OCI-M1 (cell line): ENCODE results near the gene TARDBP.
"Not testable (repeated sequence)": the region's sequence is repeated elsewhere in the genome, so short reads cannot be mapped to it uniquely, and the experiment has no call there.

Experiments
- DNase-seq: peaks from one replicate; lab custom pipeline; 2025; lab: John Stamatoyannopoulos, UW

The TARDBP gene

GRCh38 chr1:11059968-11060830 is 47.7 kb downstream of the TARDBP start, which contains the start of gene SRM:
Gene SRM, minus strand, starts transcription at chr1:11060018. Its CDS starts 75 bp downstream, at chr1:11059943.
- DNase-seq = peak; percentile 94

GRCh38 chr1:11061652-11062365 is 49.4 kb downstream of the TARDBP start:
- DNase-seq = no peak

- DNase-seq = no peak
Measured at GRCh38 chr1:11062965-11063401, 50.5 kb downstream of the TARDBP start.

GRCh38 chr1:11063937-11064537 is 51.6 kb downstream of the TARDBP start:
- DNase-seq = peak; percentile 36

- DNase-seq = no peak
Measured at GRCh38 chr1:11064942-11065341, 52.5 kb downstream of the TARDBP start.

GRCh38 chr1:11065796-11066195 is 53.3 kb downstream of the TARDBP start:
- no peak for DNase-seq

- DNase-seq = no peak
Measured at GRCh38 chr1:11067716-11068599, 55.5 kb downstream of the TARDBP start.

- no peak for DNase-seq
Measured at GRCh38 chr1:11068600-11069473, 56.4 kb downstream of the TARDBP start.

GRCh38 chr1:11070876-11071275 is 58.4 kb downstream of the TARDBP start:
- no peak for DNase-seq

GRCh38 chr1:11071463-11072215 is 59.2 kb downstream of the TARDBP start:
- no peak for DNase-seq

- DNase-seq = no peak
Measured at GRCh38 chr1:11072216-11072917, 59.9 kb downstream of the TARDBP start.

- DNase-seq = not testable (repeated sequence)
Measured at GRCh38 chr1:11073398-11073797, 60.9 kb downstream of the TARDBP start.
